IMR-90 (cell line): Measurements from ENCODE around the gene PRKAG1.

ENCODE experiments used
- BHLHE40 ChIP-seq: fragments of 150-350 bp; IDR thresholded peaks from 2 replicates; pipeline ENCODE4 v1.6.1; 2016; ENCODE audit warnings: mild to moderate bottlenecking, low read depth, low read length
- CTCF ChIP-seq: conservative IDR thresholded peaks from 2 replicates; pipeline ENCODE4 v1.5.1; 2012; ENCODE audit warnings: mild to moderate bottlenecking, low read depth, low read length, improper control_type of control experiment
- MAFK ChIP-seq: IDR thresholded peaks from 2 replicates; pipeline ENCODE4 v1.6.1; 2012; ENCODE audit warnings: low read depth, low read length, improper control_type of control experiment
- POLR2A ChIP-seq: IDR thresholded peaks from 2 replicates; pipeline ENCODE4 v1.6.1; 2012; ENCODE audit warnings: mild to moderate bottlenecking, low read depth, low read length
- RAD21 ChIP-seq: IDR thresholded peaks from 2 replicates; pipeline ENCODE4 v1.6.1; 2012; ENCODE audit warnings: low read length, improper control_type of control experiment
- RCOR1 ChIP-seq: IDR thresholded peaks from 2 replicates; pipeline ENCODE4 v1.6.1; 2012; ENCODE audit warnings: mild to moderate bottlenecking, low read length, improper control_type of control experiment; ENCODE audit not compliant: insufficient replicate concordance
- RFX5 ChIP-seq: IDR thresholded peaks from 2 replicates; pipeline ENCODE4 v1.8.0; 2012; ENCODE audit warnings: low read depth, mild to moderate bottlenecking, low read length, moderate library complexity

- TF ChIP-seq POLR2A: no peak
- TF ChIP-seq RAD21: no peak
- TF ChIP-seq MAFK: no peak
- TF ChIP-seq CTCF: no peak
- TF ChIP-seq RFX5: no peak
- no peak for TF ChIP-seq BHLHE40
- no peak for TF ChIP-seq RCOR1
Measured at GRCh38 chr12:49037947-49038237, 19.3 kb upstream of the PRKAG1 start.
